ACHN (cell line): ENCODE data around the gene ORC5.
"Not testable (repeated sequence)": the region's sequence is repeated elsewhere in the genome, so short reads cannot be mapped to it uniquely, and the experiment has no call there.

Source experiments
- DNase-seq: peaks from one replicate; pipeline ENCODE4 v3.0.0-alpha.2; 2015
- in situ Hi-C: cut with HindIII; loops from 2 replicates; pipeline ENCODE4 v1.10.0; 2017; ENCODE audit warnings: low sequenced_read_pairs, low pct_ligation_motif_present, low pct_unique_long_range_greater_than_20kb

ORC5 gene

GRCh38 chr7:104198673-104199278, 9.0 kb downstream of the ORC5 start:
- in situ Hi-C loops: no loop called here
- DNase-seq: no peak

GRCh38 chr7:104196161-104196560, 11.7 kb downstream of the ORC5 start:
- in situ Hi-C loops: no loop called here

DNA sequence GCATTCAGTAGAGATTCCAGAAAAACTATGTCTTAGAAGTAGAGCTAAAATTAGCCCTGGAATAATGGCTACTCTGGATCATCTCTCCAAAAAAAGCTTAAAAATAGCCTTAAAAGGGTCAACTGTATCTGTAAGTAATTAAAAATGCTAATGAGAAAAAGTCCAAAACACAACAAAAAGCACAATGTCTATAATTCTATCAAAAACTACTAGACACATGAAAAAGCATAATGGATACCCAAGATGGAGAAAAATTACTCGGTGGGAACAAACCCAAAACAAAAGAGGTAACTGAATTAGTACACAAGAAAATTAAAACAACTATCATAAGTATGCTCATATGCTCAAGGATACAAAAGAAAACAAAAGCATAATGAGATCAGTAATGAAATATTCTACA, 15.4 kb downstream of the ORC5 start:
- in situ Hi-C loops: no loop called here
- no peak for DNase-seq

More at GRCh38 chr7:104196161-104196560, 11.7 kb downstream of the ORC5 start:
- no peak for DNase-seq

DNA sequence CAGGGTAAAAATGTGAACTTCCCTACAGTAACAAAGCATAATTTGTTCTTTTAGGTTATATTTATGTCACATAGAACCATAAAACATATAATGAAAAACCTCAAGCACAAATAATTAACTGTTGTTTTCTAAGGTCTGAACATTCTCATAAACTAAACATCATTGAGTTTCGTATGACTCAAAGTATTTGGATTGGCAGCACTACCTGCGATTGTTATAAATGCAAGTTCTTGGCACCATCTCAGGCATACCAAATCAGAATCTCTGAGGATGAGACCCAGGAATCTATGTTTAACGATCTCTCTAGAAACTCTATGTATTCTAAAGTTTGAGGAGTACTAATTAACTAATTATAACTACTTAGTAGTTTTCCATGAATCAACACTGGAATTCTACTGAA, 22.5 kb downstream of the ORC5 start:
- no peak for DNase-seq
- in situ Hi-C loops: no loop called here

GRCh38 chr7:104179178-104179577, 28.6 kb downstream of the ORC5 start:
- DNase-seq: peak; percentile 37
- in situ Hi-C loops: no loop called here

DNA sequence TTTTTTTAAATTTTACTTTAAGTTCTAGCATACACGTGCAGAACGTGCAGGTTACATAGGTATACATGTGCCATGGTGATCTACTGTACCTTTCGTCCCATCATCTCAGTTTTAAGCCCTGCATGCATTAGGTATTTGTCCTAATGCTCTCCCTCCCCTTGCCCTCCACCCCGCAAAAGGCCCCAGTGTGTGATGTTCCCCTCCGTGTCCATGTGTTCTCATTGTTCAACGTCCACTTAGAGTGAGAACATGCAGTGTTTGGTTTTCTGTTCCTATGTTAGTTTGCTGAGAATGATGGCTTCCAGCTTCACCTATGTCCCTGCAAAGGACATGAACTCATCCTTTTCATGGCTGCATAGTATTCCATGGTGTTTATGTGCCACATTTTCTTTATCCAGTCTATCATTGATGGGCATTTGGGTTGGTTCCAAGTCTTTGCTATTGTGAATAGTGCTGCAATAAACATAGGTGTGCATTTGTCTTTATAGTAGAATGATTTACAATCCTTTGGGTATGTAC, 30.2 kb downstream of the ORC5 start:
- in situ Hi-C loops, DNase-seq: not testable (repeated sequence)

DNA sequence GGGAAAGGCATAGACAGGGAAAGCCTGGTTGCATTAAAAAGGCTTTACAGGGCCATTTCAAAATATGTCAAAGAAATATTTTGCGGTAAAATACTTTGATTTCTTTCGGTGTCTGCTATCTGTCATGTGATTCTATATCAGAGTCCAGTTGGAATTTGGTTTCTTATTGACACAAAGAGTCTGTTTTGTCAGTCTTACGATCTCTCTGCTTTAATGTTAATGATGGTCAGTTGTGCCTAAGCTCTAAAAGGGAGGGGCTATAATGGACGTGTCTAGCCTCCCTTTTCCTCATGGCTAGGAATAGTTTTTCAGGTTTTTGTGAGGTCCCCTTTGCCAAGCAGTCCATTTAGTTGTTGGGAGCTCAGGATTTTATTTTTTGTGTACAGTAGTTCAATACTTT, 31.5 kb downstream of the ORC5 start:
- DNase-seq: no peak
- in situ Hi-C loops: no loop called here

DNA sequence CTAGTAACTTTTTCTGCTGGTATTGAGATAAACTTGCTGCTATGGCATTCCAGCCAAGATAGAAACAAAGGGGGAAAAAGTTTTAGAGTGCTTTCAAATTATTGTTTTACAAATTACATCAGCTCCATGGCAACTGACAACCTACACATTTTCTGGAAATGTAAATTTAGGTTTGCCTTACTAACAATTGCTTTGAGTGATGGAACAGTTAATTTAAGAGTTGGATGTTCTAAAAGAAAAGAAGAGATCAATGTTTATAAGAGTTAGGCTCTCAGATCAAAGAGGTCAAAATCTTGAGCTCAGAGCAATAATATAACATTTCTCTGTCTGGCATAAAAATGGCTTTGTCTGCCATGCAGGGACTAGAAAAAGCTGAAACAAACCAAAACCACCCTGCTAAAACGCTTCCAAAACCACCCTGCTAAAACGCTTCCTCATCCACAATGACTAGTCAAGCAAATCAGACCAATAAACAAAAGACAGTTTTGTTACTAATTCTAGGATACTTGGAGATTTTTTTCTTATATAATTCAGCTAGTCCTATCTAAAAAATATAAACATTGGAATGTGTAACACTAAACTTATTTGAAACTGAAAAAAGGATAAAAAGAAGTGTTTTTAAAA, 32.3 kb downstream of the ORC5 start:
- in situ Hi-C loops: no loop called here
- no peak for DNase-seq

GRCh38 chr7:104174798-104175197, 33.0 kb downstream of the ORC5 start:
- no peak for DNase-seq
- in situ Hi-C loops: loop anchor here (25.0 kb wide), 1 partner anchor 612 kb away; no protein-coding TSS in a partner anchor

DNA sequence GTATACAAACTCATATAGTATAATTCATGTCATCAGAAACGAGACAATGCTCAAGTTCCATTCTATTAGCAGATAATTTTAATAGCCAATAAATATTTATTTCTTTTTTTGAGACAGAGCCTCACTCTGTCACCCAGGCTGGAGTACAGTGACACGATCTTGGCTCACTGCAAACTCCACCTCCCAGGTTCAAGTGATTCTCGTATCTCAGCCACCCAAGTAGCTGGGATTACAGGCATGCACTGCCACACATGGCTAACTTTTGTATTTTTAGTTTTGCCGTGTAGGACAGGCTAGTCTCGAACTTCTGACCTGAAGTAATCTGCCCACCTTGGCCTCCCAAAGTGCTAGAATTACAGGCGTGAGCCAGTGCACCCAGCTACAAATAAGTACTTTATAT, 45.7 kb downstream of the ORC5 start:
- DNase-seq: no peak
- in situ Hi-C loops: loop anchor here (25.0 kb wide), 1 partner anchor 600 kb away; no protein-coding TSS in a partner anchor

GRCh38 chr7:104161244-104161643, 46.6 kb downstream of the ORC5 start:
- in situ Hi-C loops: loop anchor here (25.0 kb wide), 1 partner anchor 599 kb away; no protein-coding TSS in a partner anchor

DNA sequence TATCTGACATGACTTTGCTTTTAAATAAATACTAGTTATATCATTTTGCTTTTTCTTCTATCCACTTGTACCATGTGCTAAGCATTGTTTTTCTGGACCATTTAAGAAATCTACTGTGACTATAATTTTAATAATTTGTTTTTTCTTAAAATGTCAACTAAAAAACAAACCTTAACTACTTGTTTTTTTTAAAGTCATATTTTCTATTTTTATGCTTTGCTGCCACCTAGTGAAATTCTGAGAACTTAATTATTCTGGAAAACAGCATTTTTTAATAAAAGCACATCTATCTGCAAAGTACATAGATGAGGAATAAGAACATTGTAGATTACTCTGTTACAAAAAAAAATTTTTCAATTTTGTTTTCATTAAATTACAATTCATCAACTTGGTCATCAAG, 47.4 kb downstream of the ORC5 start:
- peak; percentile 63 for DNase-seq
- in situ Hi-C loops: loop anchor here (25.0 kb wide), 1 partner anchor 598 kb away; no protein-coding TSS in a partner anchor

More at GRCh38 chr7:104161244-104161643, 46.6 kb downstream of the ORC5 start:
- no peak for DNase-seq

DNA sequence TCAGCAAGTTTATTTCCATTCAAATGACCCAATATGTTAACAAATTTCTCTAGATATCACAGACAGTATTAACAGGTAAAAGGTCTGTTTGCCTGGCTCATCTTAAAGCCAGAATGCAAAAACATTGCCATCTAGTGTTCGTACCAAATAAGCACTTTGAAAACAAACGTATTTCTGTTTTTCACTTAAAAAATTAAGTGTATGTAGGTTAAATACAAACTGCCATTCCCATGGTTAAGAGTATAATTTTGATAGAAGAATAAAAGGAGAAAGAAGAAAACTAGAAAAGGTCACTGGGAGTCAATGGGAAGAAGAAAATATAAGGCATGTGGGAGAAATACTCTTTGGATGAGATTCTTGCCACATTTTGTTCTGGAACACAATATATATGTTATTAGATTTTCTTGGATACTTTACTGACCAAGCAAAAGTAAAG, 51.0 kb downstream of the ORC5 start:
- peak; percentile 68 for DNase-seq
- in situ Hi-C loops: loop anchor here (25.0 kb wide), 1 partner anchor 595 kb away; no protein-coding TSS in a partner anchor

DNA sequence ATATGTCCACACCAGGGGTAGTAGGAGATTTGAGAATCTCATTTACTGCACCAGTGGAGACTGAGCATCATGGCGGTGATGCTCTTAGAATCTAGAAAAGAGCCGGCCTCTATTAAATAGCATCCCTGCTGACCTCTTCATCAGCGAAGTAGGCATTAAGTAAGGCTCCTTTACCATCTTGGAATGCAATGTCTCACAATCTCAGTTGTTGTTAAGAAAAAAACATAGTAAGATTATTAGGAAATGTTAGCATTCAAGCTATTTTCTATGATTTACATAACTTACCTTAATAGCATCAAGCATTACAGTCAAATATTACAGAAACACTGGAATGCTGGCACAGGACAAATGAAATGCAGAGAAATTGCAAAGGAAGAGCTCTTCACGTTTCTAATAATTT, 54.5 kb downstream of the ORC5 start:
- DNase-seq: no peak
- in situ Hi-C loops: loop anchor here (25.0 kb wide), 1 partner anchor 591 kb away; no protein-coding TSS in a partner anchor

- no peak for DNase-seq
- in situ Hi-C loops: loop anchor here (25.0 kb wide), 1 partner anchor 590 kb away; no protein-coding TSS in a partner anchor
Observed at GRCh38 chr7:104152468-104152867, 55.3 kb downstream of the ORC5 start.

GRCh38 chr7:104150470-104150869, 57.3 kb downstream of the ORC5 start:
- DNase-seq: no peak
- in situ Hi-C loops: loop anchor here (25.0 kb wide), 1 partner anchor 588 kb away; no protein-coding TSS in a partner anchor

- no peak for DNase-seq
- in situ Hi-C loops: loop anchor here (25.0 kb wide), 1 partner anchor 588 kb away; no protein-coding TSS in a partner anchor
Observed at GRCh38 chr7:104149822-104150221, 58.0 kb downstream of the ORC5 start.

GRCh38 chr7:104142147-104142546, 65.7 kb downstream of the ORC5 start:
- DNase-seq: no peak
- in situ Hi-C loops: no loop called here

- in situ Hi-C loops: no loop called here
- peak; percentile 87 for DNase-seq
Observed at GRCh38 chr7:104137971-104138370, 69.8 kb downstream of the ORC5 start.
